Astrocyte (in vitro differentiated cells and primary cell): ENCODE measurements around the gene COL18A1. TPM values are rescaled to one million over a fixed set of nuclear protein-coding genes. Genes with fewer than 3 reads are reported as not detected.
A peak's percentile ranks its signal among the peaks of the same experiment; 100 is the strongest.

Experiments
- DNase-seq: peaks from one replicate; pipeline ENCODE4 v3.0.0-alpha.2; 2010; ENCODE audit warnings: low read depth
- FAIRE-seq: peaks from 2 replicates; lab custom pipeline; 2011; peaks lifted over from hg19 to GRCh38; lab: Jason Lieb, UNC
- H2AFZ ChIP-seq: 2 replicates; pipeline ENCODE4 v1.6.0; 2012; ENCODE audit warnings: low read depth, low read length, inconsistent platforms
- H3K27ac ChIP-seq: 2 replicates; pipeline ENCODE4 v1.5.1; 2011; ENCODE audit warnings: low read depth, low read length, inconsistent platforms
- H3K27me3 ChIP-seq: 2 replicates; pipeline ENCODE4 v1.6.0; 2011; ENCODE audit warnings: low read length, inconsistent platforms; ENCODE audit not compliant: insufficient read depth
- H3K36me3 ChIP-seq: 2 replicates; pipeline ENCODE4 v1.5.1; 2011; ENCODE audit warnings: low read length, inconsistent platforms; ENCODE audit not compliant: insufficient read depth
- H3K4me1 ChIP-seq: 2 replicates; pipeline ENCODE4 v1.5.1; 2011; ENCODE audit warnings: low read length, inconsistent platforms; ENCODE audit not compliant: insufficient read depth
- H3K4me2 ChIP-seq: 2 replicates; pipeline ENCODE4 v1.6.0; 2012; ENCODE audit warnings: low read length, inconsistent platforms
- H3K4me3 ChIP-seq: 2 replicates; pipeline ENCODE4 v1.5.1; 2011; ENCODE audit warnings: low read depth, mild to moderate bottlenecking, low read length, inconsistent platforms; ENCODE audit not compliant: insufficient read depth
- H3K79me2 ChIP-seq: 2 replicates; pipeline ENCODE4 v1.6.0; 2012; ENCODE audit warnings: mild to moderate bottlenecking, low read length, inconsistent platforms; ENCODE audit not compliant: insufficient read depth
- H3K9ac ChIP-seq: 2 replicates; pipeline ENCODE4 v1.6.0; 2012; ENCODE audit warnings: mild to moderate bottlenecking, low read length, inconsistent platforms
- H3K9me3 ChIP-seq: 2 replicates; pipeline ENCODE4 v1.5.1; 2012; ENCODE audit warnings: low read depth, mild to moderate bottlenecking, low read length, inconsistent platforms; ENCODE audit not compliant: insufficient read depth
- H4K20me1 ChIP-seq: 2 replicates; pipeline ENCODE4 v1.6.0; 2012; ENCODE audit warnings: low read length, inconsistent platforms; ENCODE audit not compliant: insufficient read depth
- H3K27ac Mint-ChIP-seq: one replicate; pipeline ENCODE4 v1.8.0; 2021; ENCODE audit warnings: mild to moderate bottlenecking, mixed read lengths; ENCODE audit not compliant: unreplicated experiment
- H3K27me3 Mint-ChIP-seq: one replicate; pipeline ENCODE4 v1.8.0; 2021; ENCODE audit warnings: low read depth, mixed read lengths; ENCODE audit not compliant: unreplicated experiment
- H3K36me3 Mint-ChIP-seq: one replicate; pipeline ENCODE4 v1.8.0; 2021; ENCODE audit warnings: low read depth, mixed read lengths; ENCODE audit not compliant: unreplicated experiment
- H3K4me1 Mint-ChIP-seq: one replicate; pipeline ENCODE4 v1.8.0; 2021; ENCODE audit warnings: low read depth, mixed read lengths; ENCODE audit not compliant: unreplicated experiment
- H3K4me3 Mint-ChIP-seq: one replicate; pipeline ENCODE4 v1.8.0; 2021; ENCODE audit warnings: mild to moderate bottlenecking, moderate library complexity, mixed read lengths; ENCODE audit not compliant: unreplicated experiment
- H3K9me3 Mint-ChIP-seq: one replicate; pipeline ENCODE4 v1.8.0; 2021; ENCODE audit warnings: mild to moderate bottlenecking, mixed read lengths; ENCODE audit not compliant: unreplicated experiment
- CTCF ChIP-seq: IDR thresholded peaks from 2 replicates; pipeline ENCODE4 v1.5.1; 2011; ENCODE audit warnings: low read depth, mild to moderate bottlenecking, inconsistent platforms, low read length, moderate library complexity; ENCODE audit not compliant: insufficient read depth
- EZH2 ChIP-seq: IDR thresholded peaks from 2 replicates; pipeline ENCODE4 v1.6.1; 2012; ENCODE audit warnings: mild to moderate bottlenecking, low read length, inconsistent platforms; ENCODE audit not compliant: insufficient read depth
- total RNA-seq: library from RNA; stranded (reverse); gene quantifications from 2 replicates; pipeline ENCODE4 v1.2.1, GENCODE V29; 2021

COL18A1 gene
- total RNA-seq, 1 donor from 2014 or later: 616 TPM

GRCh38 chr21:45551783-45552695 lies 147.1 kb downstream of the COL18A1 start:
- Mint-ChIP-seq H3K4me3 (no peak overlapping the region), H3K9me3 (no peaks in the 10 kb centered on the region), H3K27ac (peak overlapping the region; percentile 27), H3K4me1 (peaks cover 11% of the 10 kb centered on the region), H3K27me3 (peaks cover 4% of the 10 kb centered on the region), H3K36me3 (no peaks in the 10 kb centered on the region)
- H3K27ac ChIP-seq: no peak overlapping the region
- H3K79me2 ChIP-seq: no peaks in the 10 kb centered on the region
- no peaks in the 10 kb centered on the region for H3K27me3 ChIP-seq
- H3K36me3 ChIP-seq: no peaks in the 10 kb centered on the region
- H3K9ac ChIP-seq: no peak overlapping the region
- no peak overlapping the region for H3K4me3 ChIP-seq
- no peak for DNase-seq
- FAIRE-seq: no peak
- H2AFZ ChIP-seq: no peak overlapping the region
- no peaks in the 10 kb centered on the region for H3K9me3 ChIP-seq
- no peak for TF ChIP-seq CTCF
- no peak for TF ChIP-seq EZH2
- H4K20me1 ChIP-seq: no peaks in the 10 kb centered on the region
- peaks cover 16% of the 10 kb centered on the region for H3K4me1 ChIP-seq
- no peak overlapping the region for H3K4me2 ChIP-seq

- H3K4me3 ChIP-seq: no peak overlapping the region
- H3K9ac ChIP-seq: no peak overlapping the region
- H3K27me3 Mint-ChIP-seq: peaks cover 4% of the 10 kb centered on the region
- no peak for TF ChIP-seq EZH2
- TF ChIP-seq CTCF: no peak
- H3K4me3 Mint-ChIP-seq: no peak overlapping the region
- H3K27ac ChIP-seq: no peak overlapping the region
- peaks cover 11% of the 10 kb centered on the region for H3K4me1 Mint-ChIP-seq
- no peaks in the 10 kb centered on the region for H3K36me3 Mint-ChIP-seq
- FAIRE-seq (no peak), DNase-seq (no peak)
- no peak overlapping the region for H2AFZ ChIP-seq
- no peaks in the 10 kb centered on the region for H3K9me3 ChIP-seq
- H3K4me2 ChIP-seq: no peak overlapping the region
- no peak overlapping the region for H3K27ac Mint-ChIP-seq
- no peaks in the 10 kb centered on the region for H3K36me3 ChIP-seq
- no peaks in the 10 kb centered on the region for H4K20me1 ChIP-seq
- peaks cover 16% of the 10 kb centered on the region for H3K4me1 ChIP-seq
- no peaks in the 10 kb centered on the region for H3K79me2 ChIP-seq
- H3K9me3 Mint-ChIP-seq: no peaks in the 10 kb centered on the region
- no peaks in the 10 kb centered on the region for H3K27me3 ChIP-seq
These were observed 147.9 kb downstream of the COL18A1 start for GRCh38 chr21:45552696-45553391.
